Measurements from ENCODE around the gene ARHGAP15. TPM values are rescaled to one million over a fixed set of nuclear protein-coding genes. Genes with fewer than 3 reads are reported as not detected.

Gene ARHGAP15
- polyA plus RNA-seq, 1 experiment = not detected

GRCh38 chr2:143425896-143426295 lies 296.7 kb downstream of the ARHGAP15 start:
- Histone ChIP-seq H3K36me3 (ENCODE audit: control insufficient read depth, insufficient read depth, low read length) (no peaks in the 10 kb centered on the region), H3K4me3 (ENCODE audit: low read depth, low read length) (no peak overlapping the region), H3K27me3 (ENCODE audit: control insufficient read depth, insufficient read depth, low read length) (no peaks in the 10 kb centered on the region)
- CTCF ChIA-PET = no interaction called here
- DNase-seq (ENCODE audit: low read depth) = no peak
- TF ChIP-seq, protein P1, sequence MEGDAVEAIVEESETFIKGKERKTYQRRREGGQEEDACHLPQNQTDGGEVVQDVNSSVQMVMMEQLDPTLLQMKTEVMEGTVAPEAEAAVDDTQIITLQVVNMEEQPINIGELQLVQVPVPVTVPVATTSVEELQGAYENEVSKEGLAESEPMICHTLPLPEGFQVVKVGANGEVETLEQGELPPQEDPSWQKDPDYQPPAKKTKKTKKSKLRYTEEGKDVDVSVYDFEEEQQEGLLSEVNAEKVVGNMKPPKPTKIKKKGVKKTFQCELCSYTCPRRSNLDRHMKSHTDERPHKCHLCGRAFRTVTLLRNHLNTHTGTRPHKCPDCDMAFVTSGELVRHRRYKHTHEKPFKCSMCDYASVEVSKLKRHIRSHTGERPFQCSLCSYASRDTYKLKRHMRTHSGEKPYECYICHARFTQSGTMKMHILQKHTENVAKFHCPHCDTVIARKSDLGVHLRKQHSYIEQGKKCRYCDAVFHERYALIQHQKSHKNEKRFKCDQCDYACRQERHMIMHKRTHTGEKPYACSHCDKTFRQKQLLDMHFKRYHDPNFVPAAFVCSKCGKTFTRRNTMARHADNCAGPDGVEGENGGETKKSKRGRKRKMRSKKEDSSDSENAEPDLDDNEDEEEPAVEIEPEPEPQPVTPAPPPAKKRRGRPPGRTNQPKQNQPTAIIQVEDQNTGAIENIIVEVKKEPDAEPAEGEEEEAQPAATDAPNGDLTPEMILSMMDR (IDR thresholded peaks at IDR 0.05; ENCODE audit: insufficient read depth, low read depth, low read length) = no peak
- POLR2A ChIA-PET = no interaction called here

GRCh38 chr2:143426296-143426695 lies 297.1 kb downstream of the ARHGAP15 start:
- TF ChIP-seq, protein P1 (IDR thresholded peaks at IDR 0.05; ENCODE audit: insufficient read depth, low read depth, low read length) = no peak
- Histone ChIP-seq H3K4me3 (ENCODE audit: low read depth, low read length) (no peak overlapping the region), H3K27me3 (ENCODE audit: control insufficient read depth, insufficient read depth, low read length) (no peaks in the 10 kb centered on the region), H3K36me3 (ENCODE audit: control insufficient read depth, insufficient read depth, low read length) (no peaks in the 10 kb centered on the region)
- ChIA-PET CTCF (no interaction called here), POLR2A (no interaction called here)
- DNase-seq (ENCODE audit: low read depth) = peak; percentile 25

DNA sequence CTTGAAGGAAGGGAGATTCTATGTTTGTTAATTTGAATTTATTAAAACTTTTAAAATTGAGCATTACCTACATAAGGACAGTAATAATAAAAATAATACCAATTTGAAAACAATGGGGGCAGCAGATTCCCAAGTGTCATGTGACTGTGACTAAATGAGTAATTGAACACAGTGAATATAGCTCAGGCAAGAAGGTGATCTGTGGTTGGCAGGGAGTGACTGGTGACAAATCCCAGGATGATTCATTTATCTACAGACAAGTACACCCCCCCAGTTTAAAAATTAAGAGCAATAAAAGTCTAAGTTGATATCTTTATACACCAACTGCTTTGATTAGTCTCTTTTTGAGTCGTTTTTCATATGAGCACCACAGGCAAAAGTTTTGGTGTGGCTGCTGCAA lies 299.5 kb downstream of the ARHGAP15 start:
- DNase-seq (ENCODE audit: low read depth) = no peak
- TF ChIP-seq, protein P1 (IDR thresholded peaks at IDR 0.05; ENCODE audit: insufficient read depth, low read depth, low read length) = no peak
- ChIA-PET CTCF (no interaction called here), POLR2A (no interaction called here)
- no peaks in the 10 kb centered on the region for H3K36me3 ChIP-seq (ENCODE audit: control insufficient read depth, insufficient read depth, low read length)
- no peaks in the 10 kb centered on the region for H3K27me3 ChIP-seq (ENCODE audit: control insufficient read depth, insufficient read depth, low read length)
- no peak overlapping the region for H3K4me3 ChIP-seq (ENCODE audit: low read depth, low read length)

DNA sequence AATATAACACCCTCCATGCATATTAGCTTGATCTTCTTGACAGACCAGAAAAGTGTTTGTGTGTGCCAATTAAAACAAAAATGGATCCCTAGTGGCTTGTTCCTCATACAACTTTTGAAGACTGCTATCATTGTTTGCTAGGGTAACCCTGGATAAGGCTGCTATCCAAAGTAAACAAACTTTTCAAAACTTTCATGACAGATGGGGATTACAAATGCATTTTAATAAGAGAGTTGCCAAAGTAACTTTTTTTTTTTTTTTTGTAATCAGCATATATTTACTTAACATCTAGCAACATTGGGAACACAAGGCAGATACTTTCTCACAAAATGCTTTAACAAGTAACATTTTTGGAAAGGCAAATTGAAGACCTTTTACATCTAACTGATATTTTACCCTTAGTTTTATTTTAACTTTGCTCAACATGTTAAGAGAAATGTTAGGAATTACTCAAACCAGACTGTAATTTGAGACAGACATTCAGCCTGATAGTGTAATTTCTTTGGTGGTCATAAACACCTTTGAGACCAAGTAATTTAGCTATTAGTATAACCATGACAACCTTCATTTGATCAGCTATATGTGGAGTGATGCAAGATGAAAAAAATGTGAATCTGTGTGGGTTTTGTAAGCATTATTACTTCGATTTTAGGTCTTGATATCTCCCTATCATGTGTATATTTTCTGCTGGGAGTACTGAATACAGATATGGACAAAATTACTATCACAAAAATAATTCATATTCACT lies 300.9 kb downstream of the ARHGAP15 start:
- POLR2A ChIA-PET = no interaction called here
- TF ChIP-seq, protein P1 (IDR thresholded peaks at IDR 0.05; ENCODE audit: insufficient read depth, low read depth, low read length) = no peak
- DNase-seq (ENCODE audit: low read depth) = no peak

GRCh38 chr2:143431316-143431715 lies 302.1 kb downstream of the ARHGAP15 start:
- POLR2A ChIA-PET = no interaction called here
- Histone ChIP-seq H3K4me3 (ENCODE audit: low read depth, low read length) (no peak overlapping the region), H3K36me3 (ENCODE audit: control insufficient read depth, insufficient read depth, low read length) (no peaks in the 10 kb centered on the region), H3K27me3 (ENCODE audit: control insufficient read depth, insufficient read depth, low read length) (no peaks in the 10 kb centered on the region)
- no peak for DNase-seq (ENCODE audit: low read depth)
- TF ChIP-seq, protein P1 (IDR thresholded peaks at IDR 0.05; ENCODE audit: insufficient read depth, low read depth, low read length) = no peak
- CTCF ChIA-PET = interaction anchor here (0.5 to 1.6 kb wide), 2 partner anchors 9 to 248 kb away, joined by 3 to 5 read pairs; no protein-coding TSS in a partner anchor

More for the DNA sequence above, 300.9 kb downstream of the ARHGAP15 start:
- CTCF ChIA-PET = interaction anchor here (0.6 to 0.8 kb wide), 2 partner anchors 14 to 826 kb away, joined by 3 to 4 read pairs; no protein-coding TSS in a partner anchor
- Histone ChIP-seq H3K4me3 (ENCODE audit: low read depth, low read length) (no peak overlapping the region), H3K36me3 (ENCODE audit: control insufficient read depth, insufficient read depth, low read length) (no peaks in the 10 kb centered on the region), H3K27me3 (ENCODE audit: control insufficient read depth, insufficient read depth, low read length) (no peaks in the 10 kb centered on the region)
